ENCODE measurements around the gene TXN2.

GRCh38 chr22:36467042-36467810, 14.2 kb downstream of the TXN2 start:
- TF ChIP-seq POLR2A (IDR thresholded peaks at IDR 0.05; ENCODE audit: low read length) (no peak), GATA1 (IDR thresholded peaks at IDR 0.05; ENCODE audit: low read depth, low read length) (no peak)

Data from erythroblast (primary cell).